Mononuclear cell (primary cell): Measurements from ENCODE around the gene CPLX1. TPM values are rescaled to one million over a fixed set of nuclear protein-coding genes. Genes with fewer than 3 reads are reported as not detected.

Experiments used
- H3K27me3 ChIP-seq: 2 replicates; pipeline ENCODE4 v1.6.0; 2011; ENCODE audit warnings: low read length, control low read depth; ENCODE audit not compliant: insufficient read depth
- H3K4me1 ChIP-seq: 2 replicates; pipeline ENCODE4 v1.5.1; 2011; ENCODE audit warnings: mild to moderate bottlenecking, low read length, control low read depth; ENCODE audit not compliant: insufficient read depth
- H3K4me3 ChIP-seq: 2 replicates; pipeline ENCODE4 v1.5.1; 2011; ENCODE audit warnings: mild to moderate bottlenecking, low read length, moderate library complexity
- H3K9me3 ChIP-seq: 2 replicates; pipeline ENCODE4 v1.5.1; 2011; ENCODE audit warnings: low read depth, mild to moderate bottlenecking, control low read depth, low read length
- total RNA-seq: library from RNA; depleted of rRNA; stranded (reverse); fragments of >200 nt; gene quantifications from one replicate; pipeline ENCODE4 v1.2.3, GENCODE V29; 2012

CPLX1 gene
- total RNA-seq, 1 donor: 0.10 TPM

GRCh38 chr4:860561-860960 is 34.6 kb upstream of the CPLX1 start:
- H3K4me1 ChIP-seq: no peaks in the 10 kb centered on the region
- no peaks in the 10 kb centered on the region for H3K9me3 ChIP-seq
- no peak overlapping the region for H3K4me3 ChIP-seq
- H3K27me3 ChIP-seq: no peaks in the 10 kb centered on the region

- no peak overlapping the region for H3K4me3 ChIP-seq
- H3K9me3 ChIP-seq: no peaks in the 10 kb centered on the region
- no peaks in the 10 kb centered on the region for H3K4me1 ChIP-seq
- H3K27me3 ChIP-seq: no peaks in the 10 kb centered on the region
Measured at GRCh38 chr4:859496-859895, 33.6 kb upstream of the CPLX1 start.

- Histone ChIP-seq H3K9me3 (no peaks in the 10 kb centered on the region), H3K4me3 (no peak overlapping the region), H3K27me3 (no peaks in the 10 kb centered on the region), H3K4me1 (no peaks in the 10 kb centered on the region)
Measured at GRCh38 chr4:858831-859451, 33.0 kb upstream of the CPLX1 start.

GRCh38 chr4:858041-858481 is 32.1 kb upstream of the CPLX1 start:
- Histone ChIP-seq H3K4me3 (no peak overlapping the region), H3K9me3 (no peaks in the 10 kb centered on the region), H3K4me1 (no peaks in the 10 kb centered on the region), H3K27me3 (no peaks in the 10 kb centered on the region)

GRCh38 chr4:857461-857860 is 31.5 kb upstream of the CPLX1 start:
- Histone ChIP-seq H3K9me3 (no peaks in the 10 kb centered on the region), H3K4me3 (no peak overlapping the region), H3K27me3 (no peaks in the 10 kb centered on the region)

GRCh38 chr4:856225-856901 is 30.4 kb upstream of the CPLX1 start:
- no peaks in the 10 kb centered on the region for H3K4me1 ChIP-seq
- no peaks in the 10 kb centered on the region for H3K9me3 ChIP-seq
- no peak overlapping the region for H3K4me3 ChIP-seq
- H3K27me3 ChIP-seq: no peaks in the 10 kb centered on the region

More at GRCh38 chr4:857461-857860, 31.5 kb upstream of the CPLX1 start:
- no peaks in the 10 kb centered on the region for H3K4me1 ChIP-seq

GRCh38 chr4:855880-856224 is 29.9 kb upstream of the CPLX1 start:
- H3K4me3 ChIP-seq: no peak overlapping the region
- H3K4me1 ChIP-seq: no peaks in the 10 kb centered on the region
- H3K27me3 ChIP-seq: no peaks in the 10 kb centered on the region
- H3K9me3 ChIP-seq: no peaks in the 10 kb centered on the region

- no peak overlapping the region for H3K4me3 ChIP-seq
- H3K27me3 ChIP-seq: no peaks in the 10 kb centered on the region
- H3K9me3 ChIP-seq: no peaks in the 10 kb centered on the region
- H3K4me1 ChIP-seq: no peaks in the 10 kb centered on the region
Measured at GRCh38 chr4:854356-854755, 28.4 kb upstream of the CPLX1 start.

- Histone ChIP-seq H3K4me3 (no peak overlapping the region), H3K27me3 (no peaks in the 10 kb centered on the region), H3K9me3 (no peaks in the 10 kb centered on the region), H3K4me1 (no peaks in the 10 kb centered on the region)
Measured at GRCh38 chr4:853416-853781, 27.5 kb upstream of the CPLX1 start.

GRCh38 chr4:851701-852430 is 25.9 kb upstream of the CPLX1 start:
- Histone ChIP-seq H3K4me3 (no peak overlapping the region), H3K27me3 (no peaks in the 10 kb centered on the region), H3K4me1 (no peaks in the 10 kb centered on the region), H3K9me3 (no peaks in the 10 kb centered on the region)

GRCh38 chr4:850323-850945 is 24.5 kb upstream of the CPLX1 start:
- Histone ChIP-seq H3K4me1 (no peaks in the 10 kb centered on the region), H3K27me3 (no peaks in the 10 kb centered on the region), H3K9me3 (no peaks in the 10 kb centered on the region), H3K4me3 (no peak overlapping the region)

- Histone ChIP-seq H3K4me3 (no peak overlapping the region), H3K4me1 (no peaks in the 10 kb centered on the region), H3K9me3 (no peaks in the 10 kb centered on the region), H3K27me3 (no peaks in the 10 kb centered on the region)
Measured at GRCh38 chr4:849478-850175, 23.7 kb upstream of the CPLX1 start.

- no peaks in the 10 kb centered on the region for H3K9me3 ChIP-seq
- H3K4me1 ChIP-seq: no peaks in the 10 kb centered on the region
- H3K27me3 ChIP-seq: no peaks in the 10 kb centered on the region
- no peak overlapping the region for H3K4me3 ChIP-seq
Measured at GRCh38 chr4:848803-849477, 23.0 kb upstream of the CPLX1 start.

GRCh38 chr4:848307-848691 is 22.4 kb upstream of the CPLX1 start:
- Histone ChIP-seq H3K27me3 (no peaks in the 10 kb centered on the region), H3K9me3 (no peaks in the 10 kb centered on the region), H3K4me3 (no peak overlapping the region)

More at GRCh38 chr4:848307-848691, 22.4 kb upstream of the CPLX1 start:
- H3K4me1 ChIP-seq: no peaks in the 10 kb centered on the region
